ENCODE data around the gene MS4A4A. TPM values are rescaled to one million over a fixed set of nuclear protein-coding genes. Genes with fewer than 3 reads are reported as not detected.

The MS4A4A gene
- not detected in 2 replicates for total RNA-seq

DNA sequence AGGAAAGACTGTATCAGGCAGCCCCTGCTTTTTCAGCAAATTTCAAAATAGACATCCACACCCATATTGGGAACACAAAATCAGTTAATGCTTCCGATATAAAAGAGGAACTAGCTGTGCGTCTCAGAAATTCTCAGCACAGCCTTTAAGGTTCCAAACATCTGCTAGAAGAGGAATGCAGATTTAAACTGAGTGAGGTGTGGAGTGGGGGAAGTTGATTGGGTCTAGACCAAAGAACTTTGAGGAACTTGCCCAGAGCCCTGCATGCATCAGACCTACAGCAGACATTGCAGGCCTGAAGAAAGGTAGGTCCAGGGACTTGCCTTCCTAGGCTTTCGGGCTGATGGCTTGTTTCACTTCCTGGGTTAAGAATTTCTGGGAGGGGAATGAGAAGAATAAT, at the start of gene MS4A4A:
Gene MS4A4A (plus strand): TSS at position 255 of the 400 bp plus-strand sequence. CDS start 10 bp downstream, at position 265.

DNA sequence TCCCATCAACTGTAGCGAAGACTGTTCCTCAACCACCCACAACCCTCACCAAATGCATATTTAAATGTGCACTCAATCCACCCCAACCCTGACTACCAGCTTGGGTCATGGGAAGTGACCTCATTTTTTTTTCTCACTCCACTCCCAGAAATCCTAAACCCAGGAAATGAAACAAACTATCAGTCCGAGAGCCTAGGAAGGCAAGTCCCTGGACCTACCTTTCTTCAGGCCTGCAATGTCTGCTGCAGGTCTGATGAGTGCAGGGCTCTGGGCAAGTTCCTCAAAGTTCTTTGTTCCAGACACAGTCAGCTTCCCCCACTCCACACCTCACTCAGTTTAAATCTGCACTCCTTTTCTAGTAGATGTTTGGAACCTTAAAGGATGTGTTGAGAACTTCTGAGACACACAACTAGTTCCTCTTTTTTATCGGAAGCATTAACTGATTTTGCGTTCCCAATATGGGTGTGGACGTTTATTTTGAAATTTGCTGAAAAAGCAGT, 37.7 kb upstream of the MS4A4A start, which contains the start of gene MS4A4E:
Gene MS4A4E (minus strand): TSS at position 398 of the 500 bp plus-strand sequence. CDS start 13,082 bp downstream, outside the sequence.

DNA sequence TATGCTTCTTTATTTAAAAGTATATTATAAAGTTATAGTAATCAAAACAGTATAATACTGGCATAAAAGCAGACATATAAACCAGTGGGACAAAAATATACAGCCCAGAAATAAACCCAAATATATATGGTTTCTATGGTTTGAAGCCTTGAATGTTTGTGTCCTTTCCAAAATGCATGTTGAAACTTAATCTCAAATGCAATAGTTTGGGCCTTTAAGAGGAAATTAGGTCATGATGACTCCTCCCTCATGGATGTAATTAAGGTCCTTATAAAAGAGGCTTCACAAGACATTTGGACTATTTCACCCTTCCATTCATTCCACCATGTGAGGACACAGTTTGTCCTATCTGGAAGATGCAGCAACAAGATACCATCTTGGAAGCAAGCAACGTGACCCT, 46.5 kb downstream of the MS4A4A start, which contains the start of gene MS4A6E:
Gene MS4A6E (plus strand): TSS at position 301 of the 400 bp plus-strand sequence. CDS start 7,641 bp downstream, outside the sequence.

Other genes starting within 250 kb of the MS4A4A start
- gene OOSP2, start 240.3 kb upstream of the MS4A4A start, total RNA-seq = not detected in 2 replicates
- gene MS4A3, start 224.0 kb upstream of the MS4A4A start, total RNA-seq = not detected in 2 replicates
- gene MS4A2, start 192.0 kb upstream of the MS4A4A start, total RNA-seq = not detected in 2 replicates
- not detected in 2 replicates for gene MS4A6A, start 97.6 kb upstream of the MS4A4A start, total RNA-seq
- gene MS4A4E, start 37.5 kb upstream of the MS4A4A start, total RNA-seq = not detected in 2 replicates
- not detected in 2 replicates for gene MS4A6E, start 46.6 kb downstream of the MS4A4A start, total RNA-seq
- gene MS4A7, start 97.9 kb downstream of the MS4A4A start, total RNA-seq = not detected in 2 replicates
- not detected in 2 replicates for gene MS4A14, start 115.8 kb downstream of the MS4A4A start, total RNA-seq
- gene MS4A5, start 148.9 kb downstream of the MS4A4A start, total RNA-seq = not detected in 2 replicates
- gene MS4A1, start 175.2 kb downstream of the MS4A4A start, total RNA-seq = not detected in 2 replicates
- gene MS4A12, start 212.1 kb downstream of the MS4A4A start, total RNA-seq = not detected in 2 replicates
- not detected in 2 replicates for gene MS4A13, start 234.7 kb downstream of the MS4A4A start, total RNA-seq